ENCODE measurements around the gene EPM2AIP1. TPM values are rescaled to one million over a fixed set of nuclear protein-coding genes. Genes with fewer than 3 reads are reported as not detected.

EPM2AIP1 gene
- total RNA-seq, 1 donor from 2014 or later = 16.5 TPM

DNA sequence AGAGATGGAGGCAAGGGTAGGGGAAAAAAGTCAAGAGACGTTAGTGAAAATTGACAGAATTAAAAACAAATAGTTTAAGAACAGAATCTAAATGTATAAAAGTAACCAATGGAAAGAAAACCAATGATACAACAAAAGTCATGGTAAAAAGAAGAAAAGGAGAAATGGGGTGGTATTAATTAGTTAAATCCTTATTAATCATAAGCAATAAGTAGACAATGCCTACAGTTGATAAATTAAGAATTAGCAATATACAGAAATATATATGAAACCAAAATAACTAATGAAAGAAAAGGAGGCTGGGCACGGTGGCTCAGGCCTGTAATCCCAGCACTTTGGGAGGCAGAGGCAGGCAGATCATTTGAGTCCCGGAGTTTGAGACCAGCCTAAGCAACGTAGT is 23.8 kb downstream of the EPM2AIP1 start:
- peaks cover 4% of the 10 kb centered on the region for H3K4me1 Mint-ChIP-seq (ENCODE audit: low read depth, unreplicated experiment)
- peaks cover 2% of the 10 kb centered on the region for H3K9me3 Mint-ChIP-seq (ENCODE audit: unreplicated experiment)
- Histone ChIP-seq H3K79me2 (ENCODE audit: insufficient read depth, low read length) (no peaks in the 10 kb centered on the region), H3K4me3 (ENCODE audit: insufficient read depth, low read depth, low read length) (no peak overlapping the region), H3K9me3 (ENCODE audit: insufficient read depth, low read depth, low read length) (no peaks in the 10 kb centered on the region), H3K9ac (ENCODE audit: low read length) (no peak overlapping the region), H3K27me3 (ENCODE audit: insufficient read depth, low read length) (no peaks in the 10 kb centered on the region), H3K36me3 (ENCODE audit: insufficient read depth, low read length) (no peaks in the 10 kb centered on the region), H2AFZ (ENCODE audit: low read depth, low read length) (no peak overlapping the region), H4K20me1 (ENCODE audit: insufficient read depth, low read length) (no peaks in the 10 kb centered on the region), H3K4me2 (ENCODE audit: low read length) (no peak overlapping the region), H3K27ac (ENCODE audit: low read depth, low read length) (no peak overlapping the region), H3K4me1 (ENCODE audit: insufficient read depth, low read length) (peaks cover 7% of the 10 kb centered on the region)
- no peak overlapping the region for H3K4me3 Mint-ChIP-seq (ENCODE audit: unreplicated experiment)
- H3K27ac Mint-ChIP-seq (ENCODE audit: unreplicated experiment) = peak overlapping the region; percentile 79
- H3K27me3 Mint-ChIP-seq (ENCODE audit: low read depth, unreplicated experiment) = no peaks in the 10 kb centered on the region
- DNase-seq (ENCODE audit: low read depth) = no peak
- no peak for FAIRE-seq
- no peaks in the 10 kb centered on the region for H3K36me3 Mint-ChIP-seq (ENCODE audit: low read depth, unreplicated experiment)
- no peak for TF ChIP-seq EZH2 (IDR thresholded peaks at IDR 0.05; ENCODE audit: insufficient read depth, low read length)
- TF ChIP-seq, protein P1, sequence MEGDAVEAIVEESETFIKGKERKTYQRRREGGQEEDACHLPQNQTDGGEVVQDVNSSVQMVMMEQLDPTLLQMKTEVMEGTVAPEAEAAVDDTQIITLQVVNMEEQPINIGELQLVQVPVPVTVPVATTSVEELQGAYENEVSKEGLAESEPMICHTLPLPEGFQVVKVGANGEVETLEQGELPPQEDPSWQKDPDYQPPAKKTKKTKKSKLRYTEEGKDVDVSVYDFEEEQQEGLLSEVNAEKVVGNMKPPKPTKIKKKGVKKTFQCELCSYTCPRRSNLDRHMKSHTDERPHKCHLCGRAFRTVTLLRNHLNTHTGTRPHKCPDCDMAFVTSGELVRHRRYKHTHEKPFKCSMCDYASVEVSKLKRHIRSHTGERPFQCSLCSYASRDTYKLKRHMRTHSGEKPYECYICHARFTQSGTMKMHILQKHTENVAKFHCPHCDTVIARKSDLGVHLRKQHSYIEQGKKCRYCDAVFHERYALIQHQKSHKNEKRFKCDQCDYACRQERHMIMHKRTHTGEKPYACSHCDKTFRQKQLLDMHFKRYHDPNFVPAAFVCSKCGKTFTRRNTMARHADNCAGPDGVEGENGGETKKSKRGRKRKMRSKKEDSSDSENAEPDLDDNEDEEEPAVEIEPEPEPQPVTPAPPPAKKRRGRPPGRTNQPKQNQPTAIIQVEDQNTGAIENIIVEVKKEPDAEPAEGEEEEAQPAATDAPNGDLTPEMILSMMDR (IDR thresholded peaks at IDR 0.05; ENCODE audit: insufficient read depth, low read depth, low read length) = no peak

GRCh38 chr3:36965440-36965839 is 27.5 kb downstream of the EPM2AIP1 start:
- H3K79me2 ChIP-seq (ENCODE audit: insufficient read depth, low read length) = no peaks in the 10 kb centered on the region
- no peak overlapping the region for H3K4me2 ChIP-seq (ENCODE audit: low read length)
- DNase-seq (ENCODE audit: low read depth) (no peak), FAIRE-seq (no peak)
- Mint-ChIP-seq H3K36me3 (ENCODE audit: low read depth, unreplicated experiment) (no peaks in the 10 kb centered on the region), H3K27me3 (ENCODE audit: low read depth, unreplicated experiment) (no peaks in the 10 kb centered on the region), H3K4me1 (ENCODE audit: low read depth, unreplicated experiment) (peaks cover 4% of the 10 kb centered on the region), H3K9me3 (ENCODE audit: unreplicated experiment) (peaks cover 2% of the 10 kb centered on the region), H3K4me3 (ENCODE audit: unreplicated experiment) (no peak overlapping the region), H3K27ac (ENCODE audit: unreplicated experiment) (no peak overlapping the region)
- H3K4me1 ChIP-seq (ENCODE audit: insufficient read depth, low read length) = peaks cover 7% of the 10 kb centered on the region
- no peak overlapping the region for H2AFZ ChIP-seq (ENCODE audit: low read depth, low read length)
- no peaks in the 10 kb centered on the region for H3K27me3 ChIP-seq (ENCODE audit: insufficient read depth, low read length)
- TF ChIP-seq EZH2 (IDR thresholded peaks at IDR 0.05; ENCODE audit: insufficient read depth, low read length) = no peak
- TF ChIP-seq, protein P1 (IDR thresholded peaks at IDR 0.05; ENCODE audit: insufficient read depth, low read depth, low read length) = no peak
- no peaks in the 10 kb centered on the region for H3K9me3 ChIP-seq (ENCODE audit: insufficient read depth, low read depth, low read length)
- H3K4me3 ChIP-seq (ENCODE audit: insufficient read depth, low read depth, low read length) = no peak overlapping the region
- no peak overlapping the region for H3K9ac ChIP-seq (ENCODE audit: low read length)
- no peak overlapping the region for H3K27ac ChIP-seq (ENCODE audit: low read depth, low read length)
- no peaks in the 10 kb centered on the region for H3K36me3 ChIP-seq (ENCODE audit: insufficient read depth, low read length)
- H4K20me1 ChIP-seq (ENCODE audit: insufficient read depth, low read length) = no peaks in the 10 kb centered on the region

DNA sequence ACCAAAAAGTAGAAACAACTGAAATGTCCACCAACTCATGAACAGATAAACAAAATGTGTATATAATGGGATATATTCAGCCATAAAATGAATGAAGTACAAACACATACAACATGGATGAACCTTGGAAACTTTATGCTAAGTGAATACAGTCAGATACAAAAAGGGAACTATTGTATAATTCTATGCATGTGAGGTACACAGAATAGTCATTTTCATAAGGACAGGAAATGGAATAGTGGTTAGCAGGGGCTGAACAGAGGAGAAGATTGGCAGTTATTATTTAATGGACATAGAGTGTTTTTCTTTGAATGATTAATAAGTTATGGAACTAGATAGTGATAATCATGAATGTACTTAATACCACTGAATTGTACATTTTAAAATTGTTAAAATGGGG is 28.1 kb downstream of the EPM2AIP1 start:
- H3K27me3 ChIP-seq (ENCODE audit: insufficient read depth, low read length) = no peaks in the 10 kb centered on the region
- Mint-ChIP-seq H3K27me3 (ENCODE audit: low read depth, unreplicated experiment) (no peaks in the 10 kb centered on the region), H3K4me1 (ENCODE audit: low read depth, unreplicated experiment) (peaks cover under 1% of the 10 kb centered on the region), H3K9me3 (ENCODE audit: unreplicated experiment) (peaks cover 2% of the 10 kb centered on the region), H3K36me3 (ENCODE audit: low read depth, unreplicated experiment) (no peaks in the 10 kb centered on the region), H3K4me3 (ENCODE audit: unreplicated experiment) (no peak overlapping the region), H3K27ac (ENCODE audit: unreplicated experiment) (no peak overlapping the region)
- no peaks in the 10 kb centered on the region for H3K36me3 ChIP-seq (ENCODE audit: insufficient read depth, low read length)
- H3K79me2 ChIP-seq (ENCODE audit: insufficient read depth, low read length) = no peaks in the 10 kb centered on the region
- no peak overlapping the region for H3K4me2 ChIP-seq (ENCODE audit: low read length)
- H4K20me1 ChIP-seq (ENCODE audit: insufficient read depth, low read length) = no peaks in the 10 kb centered on the region
- no peak overlapping the region for H2AFZ ChIP-seq (ENCODE audit: low read depth, low read length)
- no peak for DNase-seq (ENCODE audit: low read depth)
- H3K9me3 ChIP-seq (ENCODE audit: insufficient read depth, low read depth, low read length) = no peaks in the 10 kb centered on the region
- H3K4me1 ChIP-seq (ENCODE audit: insufficient read depth, low read length) = peaks cover 2% of the 10 kb centered on the region
- TF ChIP-seq, protein P1 (IDR thresholded peaks at IDR 0.05; ENCODE audit: insufficient read depth, low read depth, low read length) = no peak
- TF ChIP-seq EZH2 (IDR thresholded peaks at IDR 0.05; ENCODE audit: insufficient read depth, low read length) = no peak
- no peak overlapping the region for H3K9ac ChIP-seq (ENCODE audit: low read length)
- no peak for FAIRE-seq
- H3K4me3 ChIP-seq (ENCODE audit: insufficient read depth, low read depth, low read length) = no peak overlapping the region
- H3K27ac ChIP-seq (ENCODE audit: low read depth, low read length) = no peak overlapping the region
